NCI-H460 (cell line): ENCODE results near the gene NACC2. TPM values are rescaled to one million over a fixed set of nuclear protein-coding genes. Genes with fewer than 3 reads are reported as not detected.

Experiments used
- DNase-seq: peaks from one replicate; pipeline ENCODE4 v3.0.0-alpha.2; 2016; ENCODE audit warnings: low read depth; ENCODE audit errors: extremely low read depth
- polyA plus RNA-seq: library from polyadenylated mRNA; depleted of rRNA; stranded (reverse); fragments of >200 nt; gene quantifications from 2 replicates; pipeline ENCODE4 v1.2.3, GENCODE V29; 2014; cell fraction: nucleus; rRNA removed
- total RNA-seq: library from RNA; depleted of rRNA; stranded (reverse); fragments of >200 nt; shearing (Covaris generic); gene quantifications from 2 replicates; pipeline ENCODE4 v1.2.3, GENCODE V29; 2014; rRNA removed

The NACC2 gene
- 26.1 and 27.0 TPM in 2 replicates for total RNA-seq
- 26.3 and 29.5 TPM in 2 replicates for polyA plus RNA-seq

DNA sequence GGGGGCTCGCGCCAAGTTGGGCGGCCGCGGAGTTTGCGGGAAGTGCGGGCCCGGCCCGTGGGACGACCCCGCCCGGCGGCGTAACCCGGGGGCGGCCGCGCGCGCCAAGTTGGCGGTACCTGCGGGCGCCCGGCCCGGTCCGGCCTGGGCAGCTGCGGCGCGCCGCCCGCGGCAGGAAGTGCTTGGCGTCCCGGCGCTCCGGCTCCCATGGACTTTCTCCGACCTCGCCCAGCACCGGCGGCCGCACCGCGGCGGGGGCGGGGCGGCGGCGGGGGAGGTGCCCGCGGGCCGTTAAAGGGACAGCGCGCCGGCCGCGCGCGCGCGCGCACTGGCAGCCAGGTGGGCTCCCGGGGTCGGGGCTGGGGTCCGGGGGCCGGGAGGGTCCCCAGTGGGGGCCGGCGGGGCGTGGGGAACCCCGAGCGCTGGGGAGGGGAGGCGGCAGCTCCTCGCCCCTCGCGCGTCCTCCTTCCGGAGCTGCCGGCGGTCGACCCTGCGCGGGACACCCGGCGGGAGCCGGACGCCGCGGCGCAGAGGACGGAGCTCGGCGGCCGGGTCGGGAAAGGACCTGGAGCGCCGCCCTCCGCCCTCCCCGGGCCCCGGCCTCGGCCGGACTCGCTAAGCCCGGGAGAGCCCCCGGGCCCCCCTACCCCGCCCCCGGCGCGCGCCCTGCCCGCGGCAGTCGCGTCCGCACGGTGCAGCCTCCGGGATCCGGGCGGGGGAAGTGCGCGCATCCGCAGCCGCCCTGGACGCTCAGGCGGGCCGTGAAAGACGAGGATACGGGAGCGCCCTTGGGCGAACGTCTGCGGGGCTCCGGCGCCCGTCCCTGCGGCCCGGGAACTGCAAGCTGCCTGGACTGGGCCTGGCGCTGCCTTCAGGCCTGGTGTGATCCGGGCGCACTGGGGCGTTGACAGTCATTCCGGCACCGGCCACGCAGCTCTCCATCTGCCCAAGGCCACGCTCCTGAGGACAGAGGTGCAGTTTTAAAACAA is at the start of gene NACC2:
NACC2 (minus strand) TSS at position 220 of the 989 bp plus-strand sequence. CDS start 44,768 bp downstream, outside the sequence.
- peak; percentile 62 for DNase-seq

DNA sequence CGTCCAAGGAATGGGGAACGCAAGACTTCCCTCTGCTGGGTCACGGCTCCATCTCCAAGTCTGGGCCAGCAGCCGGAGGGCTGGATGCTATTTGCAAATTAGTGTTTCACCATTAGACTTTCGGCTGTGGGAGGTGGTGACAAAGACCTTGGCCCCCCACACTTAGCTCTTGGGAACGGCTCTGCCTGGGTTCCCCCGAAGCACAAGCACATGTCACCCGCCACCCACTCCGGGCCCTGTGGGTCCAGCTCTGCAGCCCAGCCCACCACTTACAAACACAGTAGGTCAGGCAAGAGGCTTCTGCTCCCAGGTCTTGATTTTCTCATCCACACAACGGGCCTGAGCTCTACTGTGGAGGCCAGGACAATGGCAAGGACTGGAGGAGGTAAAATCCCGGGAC is 49.4 kb upstream of the NACC2 start:
- DNase-seq: no peak

- DNase-seq: peak; percentile 30
Observed at GRCh38 chr9:136143215-136144001, 48.3 kb upstream of the NACC2 start.

- DNase-seq: no peak
Observed at GRCh38 chr9:136142859-136143214, 47.7 kb upstream of the NACC2 start.

DNA sequence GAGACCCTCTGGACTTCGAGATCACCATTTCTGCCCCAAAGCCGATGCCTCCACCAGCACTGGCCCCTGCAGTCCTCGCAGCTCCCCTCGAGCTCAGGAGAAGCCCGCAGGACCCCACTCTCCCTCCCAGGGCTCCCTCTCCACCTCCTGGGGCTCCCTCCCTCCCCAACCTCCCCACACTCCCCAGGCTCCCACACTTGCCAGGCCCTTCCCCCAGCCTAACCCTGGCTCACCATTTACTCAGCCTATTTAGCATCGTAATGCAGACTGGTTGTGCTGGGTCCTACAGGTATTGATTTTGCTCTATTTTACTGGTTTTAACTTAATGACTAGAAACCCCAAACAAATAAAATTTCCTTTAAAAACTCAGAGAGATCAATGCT is 47.3 kb upstream of the NACC2 start:
- no peak for DNase-seq

GRCh38 chr9:136141682-136142413 is 46.8 kb upstream of the NACC2 start:
- DNase-seq: no peak

DNA sequence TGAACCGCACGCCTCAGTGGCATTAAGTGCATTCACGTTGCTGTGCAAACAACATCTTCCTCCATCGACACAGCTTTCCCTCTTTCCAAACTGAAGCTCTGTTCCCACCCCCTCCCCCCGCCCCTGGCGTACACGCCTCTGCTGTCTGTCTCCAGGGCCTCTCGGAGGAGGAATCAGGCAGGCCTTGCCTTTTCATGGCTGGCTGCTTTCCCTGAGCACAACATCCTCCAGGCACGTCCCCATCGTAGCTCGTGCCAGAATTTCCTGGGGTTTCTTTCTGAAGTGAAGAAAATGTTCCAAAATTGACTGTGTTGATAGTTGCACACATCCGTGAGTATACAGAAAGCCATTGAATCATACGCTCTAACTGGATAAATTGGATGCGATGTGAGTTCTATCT is 45.9 kb upstream of the NACC2 start:
- no peak for DNase-seq

GRCh38 chr9:136140046-136140445 is 45.0 kb upstream of the NACC2 start:
- DNase-seq: no peak

GRCh38 chr9:136138566-136138965 is 43.5 kb upstream of the NACC2 start:
- DNase-seq: peak; percentile 32

DNA sequence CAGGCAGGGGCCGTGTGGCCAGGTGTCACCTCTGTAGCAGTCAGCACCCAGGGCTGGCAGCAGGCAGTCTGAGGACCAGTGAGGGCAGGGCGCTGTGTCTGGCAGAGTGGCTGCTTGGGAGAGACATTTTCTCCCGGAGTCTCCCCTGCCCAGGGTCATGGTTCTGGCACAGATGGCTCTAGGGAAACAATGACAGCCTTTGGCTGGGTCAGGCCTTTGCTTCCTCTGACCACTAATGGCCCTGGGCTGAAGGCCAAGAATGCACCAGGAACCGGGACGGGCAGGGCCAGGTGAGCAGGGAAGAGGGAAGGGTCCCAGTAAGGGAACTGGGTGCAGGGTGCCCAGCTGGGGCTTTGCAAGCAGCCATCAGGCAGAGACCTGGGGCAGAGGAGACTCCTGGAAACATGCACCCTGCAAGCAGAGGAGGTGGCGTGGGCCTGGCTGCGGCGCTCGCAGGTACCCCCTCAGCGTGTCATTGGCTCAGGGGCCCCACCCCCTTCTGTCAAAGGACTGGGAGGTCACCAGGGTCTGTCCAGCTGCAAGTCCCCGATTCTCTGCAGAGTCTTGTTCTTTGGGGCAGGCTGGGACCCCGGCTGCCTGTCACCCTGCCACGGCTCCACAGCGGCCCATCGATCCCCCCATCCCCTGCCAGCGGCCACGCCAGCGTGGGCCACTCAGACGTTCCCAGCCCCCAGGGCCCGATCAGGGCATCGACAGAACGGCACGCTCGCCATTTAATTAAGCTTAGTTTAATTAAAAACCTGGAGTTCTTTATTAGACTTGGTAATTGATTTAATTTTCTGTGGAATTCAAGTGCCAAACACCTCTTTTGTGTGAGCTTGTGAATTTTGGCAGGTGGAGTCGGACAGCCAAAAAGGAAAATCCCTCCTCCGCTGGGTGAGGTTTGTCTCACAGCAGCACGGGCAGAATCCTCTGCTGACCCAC is 42.5 kb upstream of the NACC2 start:
- no peak for DNase-seq

DNA sequence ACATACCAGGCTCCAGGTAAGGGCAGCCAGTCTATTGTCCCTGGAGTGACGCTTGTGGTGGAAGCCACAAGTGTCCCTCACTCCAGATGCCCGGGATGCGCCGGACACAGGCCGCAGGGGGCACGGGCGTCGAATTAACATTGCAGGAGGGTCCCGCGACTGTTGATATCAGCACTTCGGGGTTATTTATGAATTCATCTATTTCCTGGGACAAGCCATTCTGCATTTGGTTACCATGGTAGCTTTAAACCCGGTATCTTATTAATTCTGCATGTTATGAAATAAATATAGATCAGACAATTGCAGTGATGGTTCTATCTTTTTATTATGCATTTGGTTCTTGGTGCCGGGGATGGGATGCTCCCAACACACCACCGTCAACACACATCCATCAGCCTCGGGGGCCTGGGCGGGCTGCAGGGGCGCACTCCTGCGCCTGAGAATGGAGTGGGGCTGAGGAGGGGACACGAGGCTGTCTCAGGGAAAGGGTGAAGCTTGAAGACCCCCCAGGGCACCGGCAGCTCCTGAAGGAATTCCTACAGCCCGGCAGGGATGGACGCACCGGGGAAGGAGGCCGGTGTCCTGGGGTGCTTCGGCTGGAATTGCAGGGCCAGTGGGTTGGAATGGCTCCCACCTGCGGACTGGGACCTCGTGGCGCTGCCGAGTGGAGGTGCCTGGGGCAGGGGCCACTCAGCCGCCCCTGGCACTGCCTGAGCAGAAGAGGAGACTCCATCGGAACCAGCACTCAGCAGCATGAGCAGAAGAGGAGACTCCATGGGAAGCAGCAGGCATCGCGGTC is 41.2 kb upstream of the NACC2 start:
- DNase-seq: no peak

- no peak for DNase-seq
Observed at GRCh38 chr9:136135326-136136126, 40.4 kb upstream of the NACC2 start.

DNA sequence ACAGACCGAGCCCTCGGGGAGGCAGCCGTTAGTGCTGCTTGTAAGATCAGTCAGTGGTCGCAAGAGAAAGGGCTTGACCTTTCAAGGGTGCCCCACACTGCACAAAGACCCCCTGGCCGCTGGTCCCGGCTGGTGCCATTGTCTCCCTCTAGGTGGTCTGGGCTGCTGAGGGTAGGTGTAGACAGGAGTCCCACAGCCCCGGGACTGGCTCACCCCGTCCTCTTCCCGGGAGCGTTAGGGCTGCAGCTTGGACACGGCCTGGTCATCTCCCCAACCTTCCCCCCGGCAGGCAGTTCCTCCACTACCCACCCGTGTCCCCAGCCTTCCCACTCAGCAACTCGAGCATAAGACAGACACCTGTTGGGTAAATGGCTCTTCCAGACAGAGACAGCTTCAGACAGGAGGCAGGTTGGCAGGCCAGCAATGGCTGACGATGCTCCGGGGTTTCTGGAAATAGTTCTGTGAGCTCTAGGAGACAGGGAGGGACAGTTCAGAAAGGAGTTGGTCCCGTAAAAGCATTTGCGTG is 38.9 kb upstream of the NACC2 start:
- DNase-seq: no peak

GRCh38 chr9:136133191-136133958 is 38.3 kb upstream of the NACC2 start:
- DNase-seq: no peak

DNA sequence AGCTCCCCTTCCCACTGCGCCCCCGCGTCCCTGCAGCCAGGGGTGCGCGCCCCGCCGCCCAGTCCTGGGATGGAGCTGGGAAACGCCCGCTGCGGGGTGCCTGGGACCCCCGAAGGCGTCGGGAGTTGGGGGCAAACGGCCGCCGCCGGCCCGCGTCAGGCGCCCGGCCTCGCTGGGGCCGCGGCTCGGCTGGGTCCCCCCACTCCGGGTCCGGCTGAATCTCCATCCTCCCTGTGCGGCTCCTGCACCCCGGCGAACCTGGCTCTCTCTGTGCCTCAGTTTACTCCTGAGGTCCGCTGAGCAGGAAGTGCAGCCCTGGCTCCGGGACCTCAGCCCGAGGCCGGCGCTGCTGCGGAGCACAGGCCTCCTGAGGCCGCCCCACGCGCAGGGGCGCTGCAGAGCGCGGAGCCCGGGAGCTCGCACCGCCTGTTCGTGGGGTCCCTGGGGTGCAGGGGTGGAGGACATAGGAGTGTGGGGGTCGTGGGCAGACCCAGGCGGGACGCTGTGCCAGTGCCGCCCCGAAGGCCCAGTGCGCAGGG is 37.5 kb upstream of the NACC2 start:
- DNase-seq: no peak

GRCh38 chr9:136131629-136132511 is 36.8 kb upstream of the NACC2 start:
- DNase-seq: no peak
